ENCODE data around the gene SLC12A9.
A peak's percentile ranks its signal among the peaks of the same experiment; 100 is the strongest.

SLC12A9 gene

DNA sequence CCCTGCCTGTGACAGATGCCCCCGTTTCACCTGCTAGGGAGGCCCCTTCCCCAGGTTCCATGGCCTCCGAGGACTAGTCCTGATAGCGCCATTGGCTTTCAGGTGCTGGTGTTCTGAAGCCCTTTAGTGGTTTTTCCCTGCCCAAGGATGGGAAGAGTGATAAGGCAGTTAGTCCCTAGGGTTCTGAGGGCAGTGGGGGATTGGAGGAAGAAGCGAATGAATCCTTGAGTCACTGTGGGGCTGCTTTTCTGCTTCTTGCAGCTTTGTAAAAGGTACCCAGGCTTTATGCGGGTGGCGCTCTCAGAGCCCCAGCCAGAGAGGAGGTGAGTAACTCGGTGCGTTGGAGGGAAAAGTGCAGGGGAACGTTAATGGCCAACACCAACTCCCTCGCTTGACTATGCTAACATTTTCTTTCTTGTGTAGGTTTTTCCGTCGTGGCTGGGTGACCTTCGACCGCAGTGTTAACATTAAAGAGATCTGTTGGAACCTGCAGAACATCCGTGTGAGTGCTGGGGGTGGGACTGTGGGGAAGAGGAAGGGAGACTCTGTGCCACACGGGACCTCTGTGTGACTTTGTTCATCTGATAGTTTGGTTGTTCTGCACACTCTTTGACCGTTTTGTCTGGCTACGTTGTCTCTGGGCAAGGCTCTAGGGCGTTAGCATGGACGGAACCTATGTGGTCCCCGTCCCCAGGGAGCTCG is 33.1 kb downstream of the SLC12A9 start:
- Histone ChIP-seq H3K9ac (ENCODE audit: low read length) (no peak overlapping the region), H3K14ac (ENCODE audit: low read length in 2 of 2) (no peak overlapping the region), H3K9me3 (ENCODE audit: control insufficient read depth, low read length) (no peaks in the 10 kb centered on the region), H3K36me3 (ENCODE audit: control insufficient read depth in 1 of 2, insufficient read depth in 2 of 2, low read depth in 1 of 2, low read length in 2 of 2) (peaks cover 80 to 82% of the 10 kb centered on the region in 2 experiments), H3K23ac (ENCODE audit: low read length in 2 of 2) (no peak overlapping the region), H2AFZ (ENCODE audit: low read depth, low read length) (no peak overlapping the region), H3K4ac (ENCODE audit: low read depth in 1 of 2, low read length in 2 of 2) (no peak overlapping the region), H2BK5ac (ENCODE audit: low read depth, low read length, poor library complexity, severe bottlenecking) (no peak overlapping the region), H2BK15ac (ENCODE audit: low read depth, poor library complexity, severe bottlenecking) (no peak overlapping the region), H3K27ac (ENCODE audit: low read length, poor library complexity, severe bottlenecking) (no peak overlapping the region), H2BK12ac (ENCODE audit: low read length in 2 of 2) (no peak overlapping the region), H3K18ac (ENCODE audit: low read depth in 1 of 2, low read length in 2 of 2) (no peak overlapping the region), H4K91ac (ENCODE audit: low read length) (no peak overlapping the region), H3K27me3 (ENCODE audit: control insufficient read depth in 1 of 2, insufficient read depth in 1 of 2, low read length in 2 of 2) (no peaks in the 10 kb centered on the region), H3K4me3 (ENCODE audit: insufficient read depth in 1 of 2, low read depth in 1 of 2, low read length in 2 of 2) (no peak overlapping the region), H4K8ac (ENCODE audit: low read length) (no peak overlapping the region), H2AK5ac (ENCODE audit: low read length, severe bottlenecking) (no peak overlapping the region), H2BK120ac (ENCODE audit: low read depth, low read length) (no peak overlapping the region), H3K4me2 (ENCODE audit: low read length, poor library complexity, severe bottlenecking) (no peak overlapping the region), H3K79me1 (replicated peaks; ENCODE audit: low read length, poor library complexity, severe bottlenecking) (peaks cover 35% of the 10 kb centered on the region), H3K4me1 (ENCODE audit: control insufficient read depth, insufficient read depth, low read depth, low read length) (peaks cover 20% of the 10 kb centered on the region)
- 91% methylated on average over 22 of the region's 22 CpGs for WGBS
- DNase-seq, result no peak

DNA sequence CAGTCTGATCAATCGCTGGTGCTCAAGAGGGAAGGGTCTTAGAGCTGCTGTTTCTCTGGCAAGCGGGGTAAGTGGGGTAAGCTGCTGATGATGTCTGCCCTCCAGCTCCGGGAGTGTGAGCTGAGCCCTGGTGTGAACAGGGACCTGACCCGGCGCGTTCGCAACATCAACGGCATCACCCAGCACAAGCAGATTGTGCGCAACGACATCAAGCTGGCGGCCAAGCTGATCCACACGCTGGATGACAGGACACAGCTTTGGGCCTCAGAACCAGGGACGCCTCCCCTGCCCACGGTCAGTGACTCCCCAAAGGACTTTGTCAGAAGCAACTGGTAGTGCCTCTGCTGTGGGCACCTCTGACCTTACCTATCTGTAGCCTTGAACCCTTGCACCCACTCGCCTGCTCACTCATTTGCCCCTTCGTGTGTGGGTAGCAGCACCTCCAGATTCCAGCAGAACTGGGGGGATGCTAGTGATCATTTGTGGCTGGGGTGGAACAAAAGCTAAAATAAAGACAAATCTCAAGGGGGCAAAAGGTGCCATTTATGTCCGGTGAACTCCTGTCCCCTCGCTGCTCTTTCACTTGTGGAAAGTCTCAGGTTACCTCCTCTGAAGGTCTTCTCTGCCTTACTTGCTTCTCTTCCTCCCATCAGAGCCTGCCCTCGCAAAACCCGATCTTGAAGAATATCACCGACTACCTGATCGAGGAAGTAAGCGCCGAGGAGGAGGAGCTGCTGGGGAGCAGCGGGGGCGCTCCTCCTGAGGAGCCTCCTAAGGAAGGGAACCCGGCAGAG is 33.8 kb downstream of the SLC12A9 start:
- Histone ChIP-seq H3K4ac (ENCODE audit: low read depth in 1 of 2, low read length in 2 of 2) (no peak overlapping the region), H3K36me3 (ENCODE audit: control insufficient read depth in 1 of 2, insufficient read depth in 2 of 2, low read depth in 1 of 2, low read length in 2 of 2) (peaks cover 74 to 76% of the 10 kb centered on the region in 2 experiments), H2BK15ac (ENCODE audit: low read depth, poor library complexity, severe bottlenecking) (no peak overlapping the region), H2BK120ac (ENCODE audit: low read depth, low read length) (no peak overlapping the region), H3K4me3 (ENCODE audit: insufficient read depth in 1 of 2, low read depth in 1 of 2, low read length in 2 of 2) (no peak overlapping the region), H3K18ac (ENCODE audit: low read depth in 1 of 2, low read length in 2 of 2) (no peak overlapping the region), H3K79me1 (replicated peaks; ENCODE audit: low read length, poor library complexity, severe bottlenecking) (peaks cover 31% of the 10 kb centered on the region), H3K9me3 (ENCODE audit: control insufficient read depth, low read length) (no peaks in the 10 kb centered on the region), H3K23ac (ENCODE audit: low read length in 2 of 2) (no peak overlapping the region), H4K91ac (ENCODE audit: low read length) (no peak overlapping the region), H3K4me1 (ENCODE audit: control insufficient read depth, insufficient read depth, low read depth, low read length) (peaks cover 26% of the 10 kb centered on the region), H3K14ac (ENCODE audit: low read length in 2 of 2) (no peak overlapping the region), H2BK5ac (ENCODE audit: low read depth, low read length, poor library complexity, severe bottlenecking) (no peak overlapping the region), H3K27me3 (ENCODE audit: control insufficient read depth in 1 of 2, insufficient read depth in 1 of 2, low read length in 2 of 2) (no peaks in the 10 kb centered on the region), H4K8ac (ENCODE audit: low read length) (peak overlapping the region; percentile 47), H3K27ac (ENCODE audit: low read length, poor library complexity, severe bottlenecking) (no peak overlapping the region), H2AFZ (ENCODE audit: low read depth, low read length) (no peak overlapping the region), H3K4me2 (ENCODE audit: low read length, poor library complexity, severe bottlenecking) (no peak overlapping the region), H2BK12ac (ENCODE audit: low read length in 2 of 2) (no peak overlapping the region), H3K9ac (ENCODE audit: low read length) (no peak overlapping the region), H2AK5ac (ENCODE audit: low read length, severe bottlenecking) (no peak overlapping the region)
- DNase-seq, result no peak
- 97% methylated on average over 27 of the region's 27 CpGs for WGBS

DNA sequence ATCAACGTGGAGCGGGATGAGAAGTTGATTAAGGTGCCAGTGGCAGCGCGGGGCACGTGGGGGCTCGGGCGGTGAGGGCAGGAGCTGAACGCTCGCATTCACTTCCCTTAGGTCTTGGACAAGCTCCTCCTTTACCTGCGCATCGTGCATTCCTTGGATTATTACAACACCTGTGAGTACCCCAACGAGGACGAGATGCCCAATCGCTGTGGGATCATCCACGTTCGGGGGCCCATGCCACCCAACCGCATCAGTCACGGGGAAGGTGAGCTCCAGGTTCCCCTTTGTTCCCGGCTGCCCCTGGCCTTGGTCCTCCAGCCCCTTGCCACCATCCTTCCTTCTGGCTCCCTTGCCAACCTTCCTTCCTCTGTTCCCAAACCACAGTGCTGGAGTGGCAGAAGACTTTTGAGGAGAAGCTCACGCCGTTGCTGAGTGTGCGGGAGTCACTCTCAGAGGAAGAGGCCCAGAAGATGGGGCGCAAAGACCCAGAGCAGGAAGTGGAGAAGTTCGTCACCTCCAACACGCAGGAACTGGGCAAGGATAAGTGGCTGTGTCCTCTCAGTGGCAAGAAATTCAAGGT is 34.5 kb downstream of the SLC12A9 start:
- H4K8ac ChIP-seq (ENCODE audit: low read length), result peak overlapping the region; percentile 59
- peaks cover 26% of the 10 kb centered on the region for H3K4me1 ChIP-seq (ENCODE audit: control insufficient read depth, insufficient read depth, low read depth, low read length)
- H3K18ac ChIP-seq (ENCODE audit: low read depth in 1 of 2, low read length in 2 of 2), result no peak overlapping the region
- H2BK15ac ChIP-seq (ENCODE audit: low read depth, poor library complexity, severe bottlenecking), result no peak overlapping the region
- no peak overlapping the region for H2BK12ac ChIP-seq (ENCODE audit: low read length in 2 of 2)
- H3K4me2 ChIP-seq (ENCODE audit: low read length, poor library complexity, severe bottlenecking), result no peak overlapping the region
- H3K79me1 ChIP-seq (replicated peaks; ENCODE audit: low read length, poor library complexity, severe bottlenecking), result peaks cover 25% of the 10 kb centered on the region
- H2AK5ac ChIP-seq (ENCODE audit: low read length, severe bottlenecking), result no peak overlapping the region
- peaks cover 67 to 70% of the 10 kb centered on the region in 2 experiments for H3K36me3 ChIP-seq (ENCODE audit: control insufficient read depth in 1 of 2, insufficient read depth in 2 of 2, low read depth in 1 of 2, low read length in 2 of 2)
- DNase-seq, result no peak
- 96% methylated on average over 25 of the region's 25 CpGs for WGBS
- no peak overlapping the region for H3K27ac ChIP-seq (ENCODE audit: low read length, poor library complexity, severe bottlenecking)
- H3K4me3 ChIP-seq (ENCODE audit: insufficient read depth in 1 of 2, low read depth in 1 of 2, low read length in 2 of 2), result no peak overlapping the region
- no peak overlapping the region for H3K23ac ChIP-seq (ENCODE audit: low read length in 2 of 2)
- H2BK120ac ChIP-seq (ENCODE audit: low read depth, low read length), result no peak overlapping the region
- H3K9me3 ChIP-seq (ENCODE audit: control insufficient read depth, low read length), result no peaks in the 10 kb centered on the region
- H3K9ac ChIP-seq (ENCODE audit: low read length), result no peak overlapping the region
- peak overlapping the region; percentile 64 for H4K91ac ChIP-seq (ENCODE audit: low read length)
- H3K27me3 ChIP-seq (ENCODE audit: control insufficient read depth in 1 of 2, insufficient read depth in 1 of 2, low read length in 2 of 2), result no peaks in the 10 kb centered on the region
- no peak overlapping the region for H3K14ac ChIP-seq (ENCODE audit: low read length in 2 of 2)
- no peak overlapping the region for H2AFZ ChIP-seq (ENCODE audit: low read depth, low read length)
- H3K4ac ChIP-seq (ENCODE audit: low read depth in 1 of 2, low read length in 2 of 2), result no peak overlapping the region
- H2BK5ac ChIP-seq (ENCODE audit: low read depth, low read length, poor library complexity, severe bottlenecking), result no peak overlapping the region
